ENCODE measurements around the gene CHAMP1.

CHAMP1 gene

DNA sequence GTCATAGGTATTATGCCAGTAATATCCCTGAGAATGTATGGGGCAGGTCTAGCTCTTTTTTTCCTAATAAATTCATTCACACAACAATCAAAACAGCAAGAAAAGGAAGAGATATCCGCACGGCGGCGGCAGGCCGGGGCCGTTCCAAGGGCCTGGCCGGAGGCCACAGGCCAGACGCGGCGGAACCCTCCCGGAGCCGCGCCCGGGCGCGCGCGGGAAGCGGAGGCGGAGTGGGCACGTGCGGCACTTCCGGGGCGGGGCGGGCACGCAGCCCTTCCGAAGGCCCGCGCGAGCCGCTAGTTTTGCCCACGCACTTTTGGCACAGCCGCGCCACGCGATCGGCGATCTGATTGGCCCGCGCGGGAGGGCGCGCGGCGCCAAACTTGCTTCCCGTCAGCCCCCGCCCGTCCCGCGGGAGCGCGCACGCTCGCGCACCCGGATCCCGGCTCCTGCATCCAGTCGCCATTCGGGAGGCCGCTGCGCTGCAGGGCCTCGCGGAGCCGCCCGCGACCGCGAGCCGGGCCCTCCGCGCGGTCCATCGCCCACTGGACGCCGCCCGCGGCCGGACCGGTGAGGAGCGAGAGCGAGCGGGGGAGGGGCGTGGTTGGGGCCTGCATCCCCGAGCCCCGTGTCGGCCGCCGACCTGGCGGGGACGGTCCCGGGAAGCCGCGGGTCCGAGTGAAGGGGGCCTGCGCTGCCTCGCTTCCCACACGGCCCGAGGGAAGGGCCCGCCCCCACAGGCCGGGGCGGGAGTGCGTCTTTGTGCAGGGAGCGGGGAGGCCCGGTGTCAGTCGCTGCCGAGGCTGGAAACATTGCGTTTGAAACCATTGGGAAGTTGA lies at the start of gene CHAMP1:
Gene CHAMP1, plus strand, starts transcription at position 430 of the 839 bp plus-strand sequence. CDS start 9,340 bp downstream, outside the sequence.
- Histone ChIP-seq H3K4me1 (no peaks in the 10 kb centered on the region), H3K27ac (peak within 1 kb of the TSS; percentile 87), H3K4me3 (ENCODE audit: low read depth, low read length) (peak within 1 kb of the TSS; percentile 74), H3K36me3 (ENCODE audit: control insufficient read depth, insufficient read depth, low read length) (no peaks in the 10 kb centered on the region), H3K4me2 (ENCODE audit: low read length) (peak within 1 kb of the TSS; percentile 86), H3K9ac (no peak within 1 kb of the TSS), H3K9me3 (ENCODE audit: control insufficient read depth, low read length) (no peaks in the 10 kb centered on the region), H3K27me3 (ENCODE audit: control insufficient read depth, insufficient read depth, low read length) (no peaks in the 10 kb centered on the region), H3K79me2 (peaks cover 10% of the 10 kb centered on the region), H2AFZ (peak within 1 kb of the TSS; percentile 74)
- TF ChIP-seq, protein P1, sequence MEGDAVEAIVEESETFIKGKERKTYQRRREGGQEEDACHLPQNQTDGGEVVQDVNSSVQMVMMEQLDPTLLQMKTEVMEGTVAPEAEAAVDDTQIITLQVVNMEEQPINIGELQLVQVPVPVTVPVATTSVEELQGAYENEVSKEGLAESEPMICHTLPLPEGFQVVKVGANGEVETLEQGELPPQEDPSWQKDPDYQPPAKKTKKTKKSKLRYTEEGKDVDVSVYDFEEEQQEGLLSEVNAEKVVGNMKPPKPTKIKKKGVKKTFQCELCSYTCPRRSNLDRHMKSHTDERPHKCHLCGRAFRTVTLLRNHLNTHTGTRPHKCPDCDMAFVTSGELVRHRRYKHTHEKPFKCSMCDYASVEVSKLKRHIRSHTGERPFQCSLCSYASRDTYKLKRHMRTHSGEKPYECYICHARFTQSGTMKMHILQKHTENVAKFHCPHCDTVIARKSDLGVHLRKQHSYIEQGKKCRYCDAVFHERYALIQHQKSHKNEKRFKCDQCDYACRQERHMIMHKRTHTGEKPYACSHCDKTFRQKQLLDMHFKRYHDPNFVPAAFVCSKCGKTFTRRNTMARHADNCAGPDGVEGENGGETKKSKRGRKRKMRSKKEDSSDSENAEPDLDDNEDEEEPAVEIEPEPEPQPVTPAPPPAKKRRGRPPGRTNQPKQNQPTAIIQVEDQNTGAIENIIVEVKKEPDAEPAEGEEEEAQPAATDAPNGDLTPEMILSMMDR (IDR thresholded peaks at IDR 0.05) = no peak

GRCh38 chr13:114264886-114265611 lies 49.3 kb upstream of the CHAMP1 start:
- no peak overlapping the region for H3K4me3 ChIP-seq (ENCODE audit: low read depth, low read length)

GRCh38 chr13:114266241-114266640 lies 48.1 kb upstream of the CHAMP1 start:
- H3K27me3 ChIP-seq (ENCODE audit: control insufficient read depth, insufficient read depth, low read length) = no peaks in the 10 kb centered on the region
- H3K4me2 ChIP-seq (ENCODE audit: low read length) = no peak overlapping the region
- H3K9ac ChIP-seq = no peak overlapping the region
- no peaks in the 10 kb centered on the region for H3K4me1 ChIP-seq
- H2AFZ ChIP-seq = no peak overlapping the region
- no peaks in the 10 kb centered on the region for H3K36me3 ChIP-seq (ENCODE audit: control insufficient read depth, insufficient read depth, low read length)
- TF ChIP-seq, protein P1 (IDR thresholded peaks at IDR 0.05) = no peak
- no peaks in the 10 kb centered on the region for H3K79me2 ChIP-seq
- no peak overlapping the region for H3K4me3 ChIP-seq (ENCODE audit: low read depth, low read length)
- H3K27ac ChIP-seq = no peak overlapping the region
- H3K9me3 ChIP-seq (ENCODE audit: control insufficient read depth, low read length) = no peaks in the 10 kb centered on the region

More at GRCh38 chr13:114264886-114265611, 49.3 kb upstream of the CHAMP1 start:
- Histone ChIP-seq H3K79me2 (no peaks in the 10 kb centered on the region), H3K4me2 (ENCODE audit: low read length) (no peak overlapping the region), H3K27ac (no peak overlapping the region), H3K9me3 (ENCODE audit: control insufficient read depth, low read length) (no peaks in the 10 kb centered on the region), H3K36me3 (ENCODE audit: control insufficient read depth, insufficient read depth, low read length) (no peaks in the 10 kb centered on the region), H2AFZ (no peak overlapping the region), H3K4me1 (no peaks in the 10 kb centered on the region), H3K9ac (no peak overlapping the region), H3K27me3 (ENCODE audit: control insufficient read depth, insufficient read depth, low read length) (no peaks in the 10 kb centered on the region)
- TF ChIP-seq, protein P1 (IDR thresholded peaks at IDR 0.05) = no peak

DNA sequence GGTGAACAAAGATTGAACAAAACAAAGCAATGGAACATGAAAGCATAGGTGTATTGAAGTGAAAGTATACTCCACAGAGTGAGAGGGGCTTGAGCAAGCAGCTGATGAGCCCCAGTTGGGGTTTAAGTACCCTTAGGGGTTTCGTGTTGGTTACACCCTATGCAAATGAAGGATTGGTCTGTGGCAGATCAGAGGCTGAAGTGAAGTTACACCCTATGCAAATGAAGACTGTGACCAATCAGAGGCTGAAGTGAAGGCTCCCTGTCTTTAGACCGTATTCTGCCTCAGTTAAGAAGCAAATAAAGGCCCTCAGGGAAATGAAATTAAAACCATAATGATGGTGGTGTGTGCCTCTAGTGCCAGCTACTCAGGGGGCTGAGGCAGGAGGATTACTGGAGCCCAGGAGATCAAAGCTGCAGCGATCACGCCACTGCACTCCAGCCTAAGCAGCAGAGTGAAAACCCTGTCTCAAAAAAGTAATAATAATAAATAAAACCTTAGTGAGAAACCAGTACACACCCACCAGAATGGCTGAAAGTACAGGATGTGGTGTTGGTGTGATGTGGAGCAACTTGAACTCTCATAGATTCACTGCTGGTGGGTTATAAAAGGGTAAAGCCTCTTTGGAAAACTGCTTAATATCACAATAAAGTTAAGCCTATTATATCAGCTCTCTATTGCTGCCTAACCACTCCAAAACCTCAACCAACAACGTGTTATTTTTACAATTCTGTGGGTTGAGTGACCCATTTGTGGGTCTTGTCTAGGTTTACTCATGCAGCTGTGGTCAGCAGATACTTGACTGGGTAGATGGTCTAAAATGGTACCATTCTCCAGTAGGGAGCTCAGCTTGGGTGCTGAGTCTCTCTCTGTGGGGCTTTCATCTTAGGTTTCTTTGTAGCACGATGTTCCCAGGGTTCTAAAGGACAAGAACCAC lies 45.7 kb upstream of the CHAMP1 start:
- H3K27ac ChIP-seq = no peak overlapping the region
- TF ChIP-seq, protein P1 (IDR thresholded peaks at IDR 0.05) = no peak
- H3K36me3 ChIP-seq (ENCODE audit: control insufficient read depth, insufficient read depth, low read length) = no peaks in the 10 kb centered on the region
- H3K4me2 ChIP-seq (ENCODE audit: low read length) = no peak overlapping the region
- no peaks in the 10 kb centered on the region for H3K4me1 ChIP-seq
- H3K79me2 ChIP-seq = no peaks in the 10 kb centered on the region
- H3K4me3 ChIP-seq (ENCODE audit: low read depth, low read length) = no peak overlapping the region
- H3K9ac ChIP-seq = no peak overlapping the region
- H3K9me3 ChIP-seq (ENCODE audit: control insufficient read depth, low read length) = no peaks in the 10 kb centered on the region
- H2AFZ ChIP-seq = no peak overlapping the region
- H3K27me3 ChIP-seq (ENCODE audit: control insufficient read depth, insufficient read depth, low read length) = no peaks in the 10 kb centered on the region
